ENCODE results near the gene SPAG6.

The SPAG6 gene

DNA sequence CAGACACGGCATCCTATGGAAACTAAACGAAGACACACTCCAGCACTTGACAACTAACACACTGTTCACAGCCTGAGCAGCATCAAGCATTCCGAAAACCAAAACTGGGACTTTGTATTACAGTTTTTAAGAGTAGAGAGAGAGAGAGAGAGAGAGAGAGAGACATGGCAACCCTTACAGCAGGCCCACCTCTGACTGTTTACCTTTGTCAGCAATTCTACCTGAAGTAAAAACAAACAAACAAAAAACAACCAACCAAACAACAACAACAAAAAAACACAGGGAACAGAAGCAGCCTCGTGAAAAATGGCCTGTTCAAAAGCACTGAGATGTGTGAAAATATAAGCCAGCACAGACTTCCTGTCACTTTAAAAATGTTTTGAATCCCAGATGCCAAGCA, 118.0 kb downstream of the SPAG6 start:
- DNase-seq, result no peak

DNA sequence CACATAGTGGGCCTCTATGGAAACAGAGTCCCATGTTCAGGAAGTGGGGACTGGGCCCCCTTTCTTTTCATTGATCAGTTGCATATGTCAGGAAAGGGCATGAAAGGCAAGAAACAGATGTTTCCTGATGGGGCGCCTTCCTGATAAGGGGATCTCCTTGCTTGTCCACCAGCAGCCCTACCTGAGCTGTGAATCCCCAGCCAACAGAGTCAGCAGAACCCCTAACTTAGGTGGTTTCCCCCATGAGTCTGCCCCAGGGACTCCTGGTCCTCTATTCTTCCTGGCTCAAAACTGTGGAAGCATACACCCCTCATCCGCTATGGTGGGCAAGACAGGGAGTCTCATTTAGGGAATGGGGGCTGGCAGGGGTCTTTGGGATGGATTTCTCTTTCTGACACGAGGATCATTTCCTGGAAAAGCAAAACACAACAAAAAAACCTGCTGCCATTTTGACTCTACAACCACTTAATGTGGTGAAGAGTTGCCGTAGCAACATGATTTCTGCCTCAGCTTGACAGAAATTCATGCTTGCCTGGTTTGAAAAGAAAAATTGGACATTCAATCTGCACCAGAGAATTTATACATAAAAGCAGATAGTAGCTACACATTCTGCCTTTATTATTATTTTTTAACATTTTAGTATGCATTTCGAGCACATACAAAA, 119.8 kb downstream of the SPAG6 start:
- no peak for DNase-seq

DNA sequence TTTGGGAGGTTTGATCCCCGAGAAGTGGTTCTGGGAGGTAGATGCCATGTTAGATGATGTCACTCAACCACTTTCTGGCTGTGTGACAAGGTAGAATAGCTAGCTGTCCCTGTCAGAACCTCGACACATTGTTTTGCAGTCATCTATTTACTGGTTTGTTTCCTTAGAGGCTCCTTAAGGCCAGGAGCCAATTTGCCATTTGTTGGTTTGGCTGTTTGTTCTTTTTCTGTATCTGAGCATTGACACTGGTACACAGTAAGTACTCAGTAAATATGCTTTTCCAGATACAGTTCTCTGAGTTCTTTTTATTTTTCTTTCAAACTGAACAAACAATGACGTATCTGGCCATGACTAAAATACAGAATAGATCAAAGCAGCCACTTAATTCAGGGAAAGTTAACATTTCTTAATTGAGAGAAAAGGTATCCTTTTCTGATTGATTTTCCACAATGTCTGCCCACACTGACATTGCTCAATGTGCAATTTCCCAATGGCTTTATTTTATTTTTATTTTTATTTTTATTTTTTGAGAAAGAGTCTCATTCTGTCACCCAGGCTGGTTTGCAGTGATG, 121.6 kb downstream of the SPAG6 start:
- no peak for DNase-seq

Measured in CD4-positive, alpha-beta T cell treated with Interleukin-4 for 4 hours (primary cell).